GM23338 (cell line): ENCODE measurements around the gene TRHDE. TPM values are rescaled to one million over a fixed set of nuclear protein-coding genes. Genes with fewer than 3 reads are reported as not detected.

Experiments used
- ATAC-seq: fragments of 200-7000 bp; cut with Tn5 transposase; 3 replicates; pipeline ENCODE4 v1.9.1; 2020
- DNase-seq: peaks from one replicate; pipeline ENCODE4 v3.0.0-alpha.2; 2015; ENCODE audit warnings: low spot score
- H2AFZ ChIP-seq: fragments of 200-600 bp; sonication (generic); 2 replicates; pipeline ENCODE4 v1.8.0; 2016; ENCODE audit warnings: antibody characterized with exemption, mild to moderate bottlenecking, moderate library complexity
- H3F3A ChIP-seq: fragments of 200-600 bp; sonication (generic); replicated peaks from 2 replicates; pipeline ENCODE4 v1.8.0; 2017; ENCODE audit warnings: antibody characterized with exemption, mixed run types, low read depth
- H3K27ac ChIP-seq: fragments of 200-600 bp; sonication (generic); 2 replicates; pipeline ENCODE4 v1.6.1; 2016; ENCODE audit warnings: low read depth
- H3K27me3 ChIP-seq: fragments of 200-600 bp; sonication (generic); 2 replicates; pipeline ENCODE4 v1.8.0; 2016; ENCODE audit warnings: mild to moderate bottlenecking, mixed run types, moderate library complexity; ENCODE audit not compliant: insufficient read depth
- H3K36me3 ChIP-seq: fragments of 200-600 bp; sonication (generic); 2 replicates; pipeline ENCODE4 v1.8.0; 2016; ENCODE audit warnings: mild to moderate bottlenecking; ENCODE audit not compliant: insufficient read depth
- H3K4me1 ChIP-seq: fragments of 200-600 bp; sonication (generic); 2 replicates; pipeline ENCODE4 v1.8.0; 2016; ENCODE audit warnings: mild to moderate bottlenecking, moderate library complexity; ENCODE audit not compliant: insufficient read depth
- H3K4me2 ChIP-seq: fragments of 200-600 bp; sonication (generic); 2 replicates; pipeline ENCODE4 v1.7.1; 2017; ENCODE audit warnings: mixed run types
- H3K4me3 ChIP-seq: fragments of 200-600 bp; sonication (generic); 2 replicates; pipeline ENCODE4 v1.6.1; 2016; ENCODE audit warnings: mixed run types
- H3K79me2 ChIP-seq: fragments of 200-600 bp; sonication (generic); replicated peaks from 2 replicates; pipeline ENCODE4 v1.8.0; 2017; ENCODE audit warnings: mild to moderate bottlenecking; ENCODE audit not compliant: insufficient read depth
- H3K9me2 ChIP-seq: fragments of 200-600 bp; sonication (generic); 2 replicates; pipeline ENCODE4 v1.8.0; 2017; ENCODE audit not compliant: insufficient read depth
- H4K20me1 ChIP-seq: fragments of 200-600 bp; sonication (generic); replicated peaks from 2 replicates; pipeline ENCODE4 v1.8.0; 2017; ENCODE audit warnings: mild to moderate bottlenecking; ENCODE audit not compliant: insufficient read depth
- H3K27ac Mint-ChIP-seq: 2 replicates; pipeline ENCODE4 v1.8.0; 2020; ENCODE audit warnings: inconsistent platforms, mild to moderate bottlenecking, moderate library complexity, mixed read lengths
- H3K27me3 Mint-ChIP-seq: 3 replicates; pipeline ENCODE4 v1.8.0; 2022; ENCODE audit warnings: low read depth, mild to moderate bottlenecking, moderate library complexity, mixed read lengths, inconsistent platforms; ENCODE audit not compliant: insufficient read depth, poor library complexity
- H3K36me3 Mint-ChIP-seq: 3 replicates; pipeline ENCODE4 v1.8.0; 2021; ENCODE audit warnings: low read depth, mild to moderate bottlenecking, inconsistent platforms, moderate library complexity, mixed read lengths
- H3K4me1 Mint-ChIP-seq: 3 replicates; pipeline ENCODE4 v1.8.0; 2020; ENCODE audit warnings: mild to moderate bottlenecking, inconsistent platforms, mixed read lengths
- H3K4me3 Mint-ChIP-seq: 3 replicates; pipeline ENCODE4 v1.8.0; 2021; ENCODE audit warnings: moderate library complexity, mild to moderate bottlenecking, inconsistent platforms, mixed read lengths
- H3K9me3 Mint-ChIP-seq: 3 replicates; pipeline ENCODE4 v1.8.0; 2020; ENCODE audit warnings: moderate library complexity, mild to moderate bottlenecking, inconsistent platforms, mixed read lengths
- CREB1 ChIP-seq: fragments of 250-450 bp; sonication (Bioruptor Pico); IDR thresholded peaks from 2 replicates; pipeline ENCODE4 v1.5.0; 2020; ENCODE audit warnings: low read depth, mild to moderate bottlenecking, moderate library complexity
- CTCF ChIP-seq, 2 experiments: fragments of 200-600 bp in 1 of 2; sonication (generic) in 1 of 2; conservative IDR thresholded peaks; 2 replicates each; pipeline versions ENCODE4 v1.5.1 to v1.6.1; 2016 to 2017; ENCODE audit warnings: antibody characterized with exemption in 2 of 2, low read depth in 2 of 2, mild to moderate bottlenecking in 2 of 2, moderate library complexity in 1 of 2
- ETS1 ChIP-seq: IDR thresholded peaks from 2 replicates; pipeline ENCODE4 v1.6.1; 2016; ENCODE audit warnings: antibody characterized with exemption
- EZH2 ChIP-seq: fragments of 200-600 bp; sonication (generic); IDR thresholded peaks from one replicate; pipeline ENCODE4 v1.8.0; 2017; ENCODE audit warnings: antibody characterized with exemption, mild to moderate bottlenecking, low read depth; ENCODE audit not compliant: unreplicated experiment
- EZH2phosphoT487 ChIP-seq: fragments of 200-600 bp; sonication (generic); IDR thresholded peaks from one replicate; pipeline ENCODE4 v1.8.1; 2018; ENCODE audit warnings: antibody characterized with exemption; ENCODE audit not compliant: unreplicated experiment
- JUNB ChIP-seq: IDR thresholded peaks from one replicate; pipeline ENCODE4 v1.6.1; 2016; ENCODE audit warnings: antibody characterized with exemption; ENCODE audit not compliant: unreplicated experiment
- NANOG ChIP-seq: IDR thresholded peaks from 2 replicates; pipeline ENCODE4 v1.6.1; 2016; ENCODE audit warnings: antibody characterized with exemption, borderline replicate concordance
- POLR2AphosphoS5 ChIP-seq: IDR thresholded peaks from 2 replicates; pipeline ENCODE4 v1.6.1; 2016; ENCODE audit warnings: antibody characterized with exemption, low read depth
- STAT1 ChIP-seq: IDR thresholded peaks from one replicate; pipeline ENCODE4 v1.6.1; 2016; ENCODE audit warnings: antibody characterized with exemption; ENCODE audit not compliant: unreplicated experiment
- ZNF114 ChIP-seq: fragments of 250-450 bp; sonication (Bioruptor Pico); IDR thresholded peaks from 2 replicates; pipeline ENCODE4 v1.5.0; 2020; ENCODE audit warnings: mild to moderate bottlenecking, moderate library complexity
- ZNF331 ChIP-seq: fragments of 250-450 bp; sonication (Bioruptor Pico); IDR thresholded peaks from 2 replicates; pipeline ENCODE4 v1.5.0; 2020; ENCODE audit warnings: low read depth, mild to moderate bottlenecking, moderate library complexity
- ZNF462 ChIP-seq: fragments of 250-450 bp; sonication (Bioruptor Pico); IDR thresholded peaks from 2 replicates; pipeline ENCODE4 v1.5.0; 2020; ENCODE audit warnings: mild to moderate bottlenecking, moderate library complexity
- polyA plus RNA-seq: library from polyadenylated mRNA; unstranded; fragments of >200 nt; fragmentation: Nextera tagmentation; extraction: Ambion mirVana; gene quantifications from 2 replicates; pipeline ENCODE4 v1.2.1, GENCODE V29; 2016
- total RNA-seq: library from RNA; depleted of rRNA; stranded (reverse); fragments of >200 nt; shearing (Covaris generic); gene quantifications from 2 replicates; pipeline ENCODE4 v1.2.3, GENCODE V29; 2014
- TF ChIP-seq, protein P1 (sequence below): IDR thresholded peaks from one replicate; pipeline ENCODE4 v1.6.1; 2018; ENCODE audit warnings: antibody characterized with exemption; ENCODE audit not compliant: unreplicated experiment

The TRHDE gene
- total and polyA plus RNA-seq, 2 experiments from 2014 or later, result 1.3 to 7.7 TPM

- Histone ChIP-seq H2AFZ (no peak overlapping the region), H3F3A (no peaks in the 10 kb centered on the region), H4K20me1 (no peaks in the 10 kb centered on the region), H3K27ac (no peak overlapping the region), H3K4me3 (no peak overlapping the region), H3K27me3 (no peaks in the 10 kb centered on the region), H3K9me2 (no peaks in the 10 kb centered on the region; the same call in 1 of the 2 replicates), H3K79me2 (no peaks in the 10 kb centered on the region), H3K36me3 (no peaks in the 10 kb centered on the region), H3K4me2 (no peak overlapping the region), H3K4me1 (no peaks in the 10 kb centered on the region)
- DNase-seq (no peak), ATAC-seq (no peak)
- H3K36me3 Mint-ChIP-seq, result no peaks in the 10 kb centered on the region
- H3K4me3 Mint-ChIP-seq, result no peak overlapping the region
- no peaks in the 10 kb centered on the region; the same call in 2 of the 3 replicates for H3K9me3 Mint-ChIP-seq
- TF ChIP-seq EZH2phosphoT487 (no peak), ZNF462 (CRISPR knock-in tag) (no peak), CREB1 (CRISPR knock-in tag) (no peak), EZH2 (no peak), CTCF (conservative IDR thresholded peaks at IDR 0.05; ENCODE audit: low read depth in 2 of 2) (no peak), ZNF331 (no peak), POLR2AphosphoS5 (no peak), STAT1 (no peak), JUNB (no peak), ZNF114 (CRISPR knock-in tag) (no peak), NANOG (no peak), ETS1 (no peak)
- TF ChIP-seq, protein P1, sequence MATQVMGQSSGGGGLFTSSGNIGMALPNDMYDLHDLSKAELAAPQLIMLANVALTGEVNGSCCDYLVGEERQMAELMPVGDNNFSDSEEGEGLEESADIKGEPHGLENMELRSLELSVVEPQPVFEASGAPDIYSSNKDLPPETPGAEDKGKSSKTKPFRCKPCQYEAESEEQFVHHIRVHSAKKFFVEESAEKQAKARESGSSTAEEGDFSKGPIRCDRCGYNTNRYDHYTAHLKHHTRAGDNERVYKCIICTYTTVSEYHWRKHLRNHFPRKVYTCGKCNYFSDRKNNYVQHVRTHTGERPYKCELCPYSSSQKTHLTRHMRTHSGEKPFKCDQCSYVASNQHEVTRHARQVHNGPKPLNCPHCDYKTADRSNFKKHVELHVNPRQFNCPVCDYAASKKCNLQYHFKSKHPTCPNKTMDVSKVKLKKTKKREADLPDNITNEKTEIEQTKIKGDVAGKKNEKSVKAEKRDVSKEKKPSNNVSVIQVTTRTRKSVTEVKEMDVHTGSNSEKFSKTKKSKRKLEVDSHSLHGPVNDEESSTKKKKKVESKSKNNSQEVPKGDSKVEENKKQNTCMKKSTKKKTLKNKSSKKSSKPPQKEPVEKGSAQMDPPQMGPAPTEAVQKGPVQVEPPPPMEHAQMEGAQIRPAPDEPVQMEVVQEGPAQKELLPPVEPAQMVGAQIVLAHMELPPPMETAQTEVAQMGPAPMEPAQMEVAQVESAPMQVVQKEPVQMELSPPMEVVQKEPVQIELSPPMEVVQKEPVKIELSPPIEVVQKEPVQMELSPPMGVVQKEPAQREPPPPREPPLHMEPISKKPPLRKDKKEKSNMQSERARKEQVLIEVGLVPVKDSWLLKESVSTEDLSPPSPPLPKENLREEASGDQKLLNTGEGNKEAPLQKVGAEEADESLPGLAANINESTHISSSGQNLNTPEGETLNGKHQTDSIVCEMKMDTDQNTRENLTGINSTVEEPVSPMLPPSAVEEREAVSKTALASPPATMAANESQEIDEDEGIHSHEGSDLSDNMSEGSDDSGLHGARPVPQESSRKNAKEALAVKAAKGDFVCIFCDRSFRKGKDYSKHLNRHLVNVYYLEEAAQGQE, result no peak
- no peak overlapping the region for H3K27ac Mint-ChIP-seq
- peaks cover 1% of the 10 kb centered on the region for H3K27me3 Mint-ChIP-seq
- H3K4me1 Mint-ChIP-seq, result no peaks in the 10 kb centered on the region
Measured at GRCh38 chr12:72368719-72369422, 96.7 kb downstream of the TRHDE start.
